RWPE2 (cell line): ENCODE results near the gene CNIH3.

Experiments
- ATAC-seq: fragments of 200-7000 bp; cut with Tn5 transposase; 3 replicates; pipeline ENCODE4 v1.9.1; 2021; ENCODE audit warnings: low read depth
- DNase-seq: peaks from one replicate; pipeline ENCODE4 v3.0.0-alpha.2; 2020; ENCODE audit warnings: low spot score
- H3K27ac ChIP-seq: fragments of 450-650 bp; 2 replicates; pipeline ENCODE4 v1.5.1; 2017; ENCODE audit warnings: mild to moderate bottlenecking; ENCODE audit not compliant: poor library complexity, severe bottlenecking
- H3K27me3 ChIP-seq: fragments of 250-450 bp; sonication (Bioruptor Pico); 2 replicates; pipeline ENCODE4 v1.5.1; 2021; ENCODE audit warnings: mild to moderate bottlenecking, moderate library complexity; ENCODE audit not compliant: insufficient read depth, poor library complexity, severe bottlenecking
- H3K36me3 ChIP-seq: fragments of 250-450 bp; sonication (Bioruptor Pico); 2 replicates; pipeline ENCODE4 v1.5.1; 2020; ENCODE audit warnings: low read depth, mild to moderate bottlenecking, moderate library complexity
- H3K4me1 ChIP-seq: fragments of 250-450 bp; sonication (Bioruptor Pico); 2 replicates; pipeline ENCODE4 v1.5.1; 2021; ENCODE audit warnings: mild to moderate bottlenecking, moderate library complexity; ENCODE audit not compliant: insufficient read depth, poor library complexity, severe bottlenecking
- H3K4me3 ChIP-seq: fragments of 250-450 bp; sonication (Bioruptor Pico); 2 replicates; pipeline ENCODE4 v1.5.1; 2021; ENCODE audit warnings: mild to moderate bottlenecking, moderate library complexity; ENCODE audit not compliant: severe bottlenecking
- H3K9me3 ChIP-seq: fragments of 250-450 bp; sonication (Bioruptor Pico); 2 replicates; pipeline ENCODE4 v1.5.1; 2021; ENCODE audit warnings: mild to moderate bottlenecking, moderate library complexity; ENCODE audit not compliant: severe bottlenecking
- CTCF ChIP-seq: fragments of 450-650 bp; IDR thresholded peaks from one replicate; pipeline ENCODE4 v1.5.1; 2017; ENCODE audit warnings: mild to moderate bottlenecking, moderate library complexity; ENCODE audit not compliant: poor library complexity, severe bottlenecking

Gene CNIH3

GRCh38 chr1:224647449-224647848, 31.3 kb downstream of the CNIH3 start:
- Histone ChIP-seq H3K27me3 (no peaks in the 10 kb centered on the region), H3K36me3 (no peaks in the 10 kb centered on the region), H3K4me3 (no peak overlapping the region), H3K4me1 (peaks cover 8% of the 10 kb centered on the region), H3K27ac (no peak overlapping the region), H3K9me3 (no peaks in the 10 kb centered on the region)
- TF ChIP-seq CTCF, result no peak
- ATAC-seq (no peak), DNase-seq (no peak)

- no peaks in the 10 kb centered on the region for H3K9me3 ChIP-seq
- DNase-seq (no peak), ATAC-seq (no peak)
- H3K4me3 ChIP-seq, result no peak overlapping the region
- peaks cover 14% of the 10 kb centered on the region for H3K4me1 ChIP-seq
- no peaks in the 10 kb centered on the region for H3K27me3 ChIP-seq
- no peak for TF ChIP-seq CTCF
- no peak overlapping the region for H3K27ac ChIP-seq
- no peaks in the 10 kb centered on the region for H3K36me3 ChIP-seq
These were observed 34.2 kb downstream of the CNIH3 start for GRCh38 chr1:224650290-224650689.

GRCh38 chr1:224651188-224651587, 35.1 kb downstream of the CNIH3 start:
- no peaks in the 10 kb centered on the region for H3K9me3 ChIP-seq
- H3K36me3 ChIP-seq, result no peaks in the 10 kb centered on the region
- no peak for TF ChIP-seq CTCF
- no peaks in the 10 kb centered on the region for H3K27me3 ChIP-seq
- no peak for ATAC-seq
- no peak overlapping the region for H3K27ac ChIP-seq
- H3K4me3 ChIP-seq, result no peak overlapping the region
- H3K4me1 ChIP-seq, result peaks cover 14% of the 10 kb centered on the region
- no peak for DNase-seq

DNA sequence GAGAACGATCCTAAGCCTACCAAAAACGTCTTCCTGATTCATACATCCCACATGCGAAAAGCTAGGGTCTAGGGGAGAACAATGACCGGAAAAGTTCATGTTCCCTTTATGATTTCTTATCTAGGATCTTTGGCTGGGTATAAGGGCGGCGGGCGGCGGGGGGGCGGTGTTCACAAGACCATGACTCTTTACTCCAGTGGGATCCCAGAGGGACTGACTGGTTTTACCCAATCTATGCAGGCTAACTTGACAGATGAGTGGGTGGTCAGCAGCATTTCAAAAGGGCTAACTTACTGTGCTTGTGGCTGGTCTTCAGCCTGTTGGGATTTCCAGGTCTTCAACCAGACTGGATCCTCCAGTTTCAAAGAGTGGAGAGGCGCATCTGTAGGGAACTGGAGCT, 40.3 kb downstream of the CNIH3 start:
- Histone ChIP-seq H3K27ac (no peak overlapping the region), H3K4me3 (no peak overlapping the region), H3K4me1 (peaks cover 14% of the 10 kb centered on the region), H3K27me3 (no peaks in the 10 kb centered on the region), H3K36me3 (no peaks in the 10 kb centered on the region), H3K9me3 (no peaks in the 10 kb centered on the region)
- no peak for TF ChIP-seq CTCF
- no peak for ATAC-seq
- no peak for DNase-seq

DNA sequence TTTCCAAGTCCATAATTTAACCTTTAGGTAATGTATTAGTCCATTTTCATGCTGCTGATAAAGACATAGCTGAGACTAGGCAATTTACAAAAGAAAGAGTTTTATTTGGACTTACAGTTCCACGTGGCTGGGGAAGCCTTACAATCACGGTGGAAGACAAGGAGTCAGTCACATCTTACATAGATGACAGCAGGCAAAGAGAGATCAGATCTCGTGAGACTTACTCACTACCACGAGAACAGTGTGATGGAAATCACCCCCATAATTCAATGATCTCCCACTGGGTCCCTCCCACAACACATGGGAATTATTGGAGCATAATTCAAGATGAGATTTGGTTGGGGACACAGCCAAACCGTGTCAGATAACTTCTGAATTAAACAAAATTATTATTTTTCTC, 44.0 kb downstream of the CNIH3 start:
- Histone ChIP-seq H3K4me1 (no peaks in the 10 kb centered on the region), H3K27ac (no peak overlapping the region), H3K4me3 (no peak overlapping the region), H3K9me3 (no peaks in the 10 kb centered on the region), H3K27me3 (no peaks in the 10 kb centered on the region), H3K36me3 (no peaks in the 10 kb centered on the region)
- ATAC-seq (no peak), DNase-seq (no peak)
- no peak for TF ChIP-seq CTCF
